Astrocyte (in vitro differentiated cells and primary cell): Measurements from ENCODE around the gene GNL2.

Experiments used
- CTCF ChIP-seq: IDR thresholded peaks from 2 replicates; pipeline ENCODE4 v1.5.1; 2011; ENCODE audit warnings: low read depth, mild to moderate bottlenecking, inconsistent platforms, low read length, moderate library complexity; ENCODE audit not compliant: insufficient read depth
- EZH2 ChIP-seq: IDR thresholded peaks from 2 replicates; pipeline ENCODE4 v1.6.1; 2012; ENCODE audit warnings: mild to moderate bottlenecking, low read length, inconsistent platforms; ENCODE audit not compliant: insufficient read depth

GRCh38 chr1:37633938-37634243, 38.2 kb upstream of the GNL2 start:
- no peak for TF ChIP-seq CTCF
- no peak for TF ChIP-seq EZH2
